K562 (cell line): Measurements from ENCODE around the gene TGFBR3L. TPM values are rescaled to one million over a fixed set of nuclear protein-coding genes. Genes with fewer than 3 reads are reported as not detected.
A peak's percentile ranks its signal among the peaks of the same experiment; 100 is the strongest.

Experiments used
- ATAC-seq: fragments of 200-7000 bp; cut with Tn5 transposase; 3 replicates; pipeline ENCODE4 v1.9.1; 2020; ENCODE audit warnings: moderate library complexity
- BruUV-seq: library from RNA; stranded (reverse); fragments of 400-500 nt; replicated peaks from 2 replicates; lab custom pipeline; 2021; lab: Mats Ljungman, UMichigan
- CTCF ChIA-PET: fragments of 300-600 bp; formaldehyde crosslinking; extraction: SDS; loops from one replicate; lab custom pipeline; 2021; ENCODE audit warnings: low intra/inter-chr PET ratio; lab: Yijun Ruan, JAX
- POLR2A ChIA-PET: fragments of 300-600, 350-650 bp; sonication (Branson Sonifier 250); formaldehyde crosslinking; extraction: SDS; loops from one replicate; lab custom pipeline; 2021; ENCODE audit warnings: antibody characterized with exemption, inconsistent platforms; lab: Yijun Ruan, JAX
- DNase-seq, 4 experiments: peaks; one replicate each; pipeline versions ENCODE4 v3.0.0 to v3.0.0-alpha.2; 2011 to 2018; ENCODE audit warnings: low spot score in 3 of 4, mixed read lengths in 3 of 4; ENCODE audit errors: extremely low read depth in 1 of 4
- FAIRE-seq: peaks from 2 replicates; lab custom pipeline; 2011; peaks lifted over from hg19 to GRCh38; lab: Jason Lieb, UNC
- H2AFZ ChIP-seq: 2 replicates; pipeline ENCODE4 v1.6.0; 2011; ENCODE audit warnings: low read depth, low read length, control low read depth, inconsistent platforms
- H3K27ac ChIP-seq: fragments of 200-600 bp; 3 replicates; pipeline ENCODE4 v1.8.0; 2011; ENCODE audit warnings: low read depth, mild to moderate bottlenecking, control low read depth, inconsistent platforms, low read length, moderate library complexity, mixed read lengths; ENCODE audit errors: extremely low read depth
- H3K27me3 ChIP-seq, 2 experiments: fragments of 300-600 bp in 1 of 2; 2 replicates in 1 of 2; 3 replicates in 1 of 2; pipeline versions ENCODE4 v1.6.0 to v1.8.0; 2011; ENCODE audit warnings: inconsistent platforms in 2 of 2, low read length in 2 of 2, mild to moderate bottlenecking in 1 of 2, mixed read lengths in 1 of 2, moderate library complexity in 1 of 2; ENCODE audit not compliant: control insufficient read depth in 2 of 2, insufficient read depth in 2 of 2
- H3K36me3 ChIP-seq: fragments of 300-600 bp; 3 replicates; pipeline ENCODE4 v1.8.0; 2011; ENCODE audit warnings: mild to moderate bottlenecking, low read length, inconsistent platforms; ENCODE audit not compliant: control insufficient read depth, insufficient read depth
- H3K4me1 ChIP-seq, 2 experiments: fragments of 200-600 bp in 1 of 2; replicated peaks in 1 of 2; 2 replicates in 1 of 2; 3 replicates in 1 of 2; pipeline versions ENCODE4 v1.5.1 to v1.8.0; 2011; ENCODE audit warnings: inconsistent platforms in 2 of 2, low read length in 2 of 2, mild to moderate bottlenecking in 1 of 2, mixed read lengths in 1 of 2, moderate library complexity in 1 of 2; ENCODE audit not compliant: control insufficient read depth in 2 of 2, insufficient read depth in 2 of 2
- H3K4me2 ChIP-seq: 2 replicates; pipeline ENCODE4 v1.6.1; 2011; ENCODE audit warnings: low read length, control low read depth, inconsistent platforms, mixed read lengths; ENCODE audit not compliant: insufficient read depth
- H3K4me3 ChIP-seq: fragments of 200-600 bp; sonication (generic), shearing (Covaris generic); 2 replicates; pipeline ENCODE4 v1.5.1; 2016; ENCODE audit warnings: control low read depth, inconsistent platforms
- H3K79me2 ChIP-seq: fragments of 200-600 bp; 3 replicates; pipeline ENCODE4 v1.8.0; 2011; ENCODE audit warnings: low read length, inconsistent platforms; ENCODE audit not compliant: control insufficient read depth, insufficient read depth
- H3K9ac ChIP-seq, 2 experiments: 2 replicates each; pipeline versions ENCODE4 v1.6.0 to v1.6.1; 2011; ENCODE audit warnings: low read depth in 2 of 2, low read length in 2 of 2, control low read depth in 1 of 2, inconsistent platforms in 1 of 2, mild to moderate bottlenecking in 1 of 2, mixed read lengths in 1 of 2; ENCODE audit not compliant: insufficient read depth in 1 of 2
- H3K9me1 ChIP-seq: one replicate; pipeline ENCODE4 v1.6.0; 2011; ENCODE audit warnings: inconsistent platforms, mild to moderate bottlenecking, low read length, moderate library complexity; ENCODE audit not compliant: control insufficient read depth, insufficient read depth
- H3K9me3 ChIP-seq: replicated peaks from 2 replicates; pipeline ENCODE4 v1.5.1; 2011; ENCODE audit warnings: low read depth, low read length, inconsistent platforms; ENCODE audit not compliant: control insufficient read depth, insufficient read depth
- H4K20me1 ChIP-seq: replicated peaks from 2 replicates; pipeline ENCODE4 v1.6.1; 2011; ENCODE audit warnings: low read length, inconsistent platforms, mixed read lengths; ENCODE audit not compliant: control insufficient read depth, insufficient read depth
- ARID3A ChIP-seq: IDR thresholded peaks from 2 replicates; pipeline ENCODE4 v1.6.1; 2012; ENCODE audit warnings: low read depth, low read length, improper control_type of control experiment, borderline replicate concordance
- ARNT ChIP-seq, 2 experiments: fragments of 450-650 bp; IDR thresholded peaks; 2 replicates each; pipeline ENCODE4 v1.6.1; 2016; ENCODE audit warnings: mild to moderate bottlenecking in 1 of 2
- POLR2G ChIP-seq: fragments of 200-400 bp; formaldehyde crosslinking; IDR thresholded peaks from 2 replicates; pipeline ENCODE4 v1.6.1; 2017; ENCODE audit warnings: low read depth, mild to moderate bottlenecking, antibody characterized with exemption, low read length, moderate library complexity
- ZBTB7A ChIP-seq: IDR thresholded peaks from 2 replicates; pipeline ENCODE4 v1.6.1; 2011; ENCODE audit warnings: low read depth, mild to moderate bottlenecking, low read length, moderate library complexity, borderline replicate concordance; ENCODE audit not compliant: control insufficient read depth
- WGBS: fragments of 100-300 bp; shearing (Covaris generic); methylation state at CpG from one replicate; pipeline ENCODE4 v1.1.6; 2016; ENCODE audit warnings: low coverage, mixed read lengths; ENCODE audit not compliant: insufficient coverage; ENCODE audit errors: missing lambda C conversion rate; 5-methylcytosine and 5-hydroxymethylcytosine counted together
- in situ Hi-C: fragments of 300-500 bp; cut with MboI; formaldehyde crosslinking; loops from 4 replicates; pipeline ENCODE4 v1.15.0; 2018; ENCODE audit warnings: inconsistent platforms, mixed read lengths
- intact Hi-C: fragments of 100-400 bp; cut with micrococcal nuclease; formaldehyde crosslinking; loops from 2 replicates; pipeline ENCODE4 v1.14.2; 2022
- polyA plus RNA-seq, 8 experiments: library from polyadenylated mRNA; depleted of rRNA in 4 of 8; stranded (reverse) in 5 of 8; unstranded in 3 of 8; fragments of >200 nt; fragmentation: Nextera tagmentation in 2 of 8; fragmentation: Illumina TruSeq in 1 of 8; extraction: Ambion mirVana in 2 of 8; extraction: Trizol in 1 of 8; gene quantifications; 2 replicates each; pipeline versions ENCODE4 v1.2.1 to v1.2.3, GENCODE V29; 2011 to 2014; ENCODE audit warnings: inconsistent platforms in 1 of 8, missing spikeins in 1 of 8
- total RNA-seq, 7 experiments: library from RNA; depleted of rRNA in 6 of 7; stranded (reverse); fragments of >200 nt in 6 of 7; fragmentation: Illumina TruSeq in 2 of 7; extraction: Trizol in 2 of 7; gene quantifications; 2 replicates each; pipeline versions ENCODE4 v1.2.1 to v1.2.3, GENCODE V29; 2011 to 2021; ENCODE audit warnings: low replicate concordance in 1 of 7

Gene TGFBR3L
- total and polyA plus RNA-seq, 9 of the 15 experiments (the other 6 are each of a cell fraction or from before 2014, with no cell fraction given) = not detected

- Histone ChIP-seq H3K36me3 (peaks cover 44% of the 10 kb centered on the region; the same call in 1 of the 3 replicates), H3K79me2 (peaks cover 17% of the 10 kb centered on the region), H2AFZ (no peak overlapping the region), H3K4me1 (peaks cover 0 to 81% of the 10 kb centered on the region in 2 experiments; a peak in 3 of 5 replicates), H3K9me1 (no peaks in the 10 kb centered on the region), H3K4me3 (no peak overlapping the region), H3K27me3 (no peaks in the 10 kb centered on the region), H3K27ac (no peak overlapping the region), H3K4me2 (no peak overlapping the region), H3K9ac (no peak overlapping the region; a peak in 1 of 4 replicates), H3K9me3 (no peaks in the 10 kb centered on the region), H4K20me1 (no peaks in the 10 kb centered on the region)
- intact Hi-C loops = no loop called here
- 97% methylated on average over 11 of the region's 18 CpGs for WGBS
- no TSS peak for BruUV-seq
- ChIA-PET CTCF (no interaction called here), POLR2A (interaction anchor here (0.8 to 2.1 kb wide), 3 partner anchors 9 to 42 kb away, joined by 3 to 13 read pairs (median 7); partner anchors contain the start of gene SNAPC2)
- ATAC-seq = no peak
- DNase-seq = no peak
- FAIRE-seq = no peak
- in situ Hi-C loops = no loop called here
- TF ChIP-seq ARID3A = no peak
- TF ChIP-seq ARNT (IDR thresholded peaks at IDR 0.05) = no peak
- TF ChIP-seq ZBTB7A = no peak
- TF ChIP-seq POLR2G = 0 out of 2 replicates have a peak, but pooled peaks have one; percentile 52
These were observed 3.0 kb upstream of the TGFBR3L start for GRCh38 chr19:7911508-7912143.
